ENCODE measurements around the gene ANKLE1. TPM values are rescaled to one million over a fixed set of nuclear protein-coding genes. Genes with fewer than 3 reads are reported as not detected.

The ANKLE1 gene
- polyA plus RNA-seq, 1 donor (not counting 4 experiments of a cell fraction or from before 2014, with no cell fraction given), result 0.30 TPM

DNA sequence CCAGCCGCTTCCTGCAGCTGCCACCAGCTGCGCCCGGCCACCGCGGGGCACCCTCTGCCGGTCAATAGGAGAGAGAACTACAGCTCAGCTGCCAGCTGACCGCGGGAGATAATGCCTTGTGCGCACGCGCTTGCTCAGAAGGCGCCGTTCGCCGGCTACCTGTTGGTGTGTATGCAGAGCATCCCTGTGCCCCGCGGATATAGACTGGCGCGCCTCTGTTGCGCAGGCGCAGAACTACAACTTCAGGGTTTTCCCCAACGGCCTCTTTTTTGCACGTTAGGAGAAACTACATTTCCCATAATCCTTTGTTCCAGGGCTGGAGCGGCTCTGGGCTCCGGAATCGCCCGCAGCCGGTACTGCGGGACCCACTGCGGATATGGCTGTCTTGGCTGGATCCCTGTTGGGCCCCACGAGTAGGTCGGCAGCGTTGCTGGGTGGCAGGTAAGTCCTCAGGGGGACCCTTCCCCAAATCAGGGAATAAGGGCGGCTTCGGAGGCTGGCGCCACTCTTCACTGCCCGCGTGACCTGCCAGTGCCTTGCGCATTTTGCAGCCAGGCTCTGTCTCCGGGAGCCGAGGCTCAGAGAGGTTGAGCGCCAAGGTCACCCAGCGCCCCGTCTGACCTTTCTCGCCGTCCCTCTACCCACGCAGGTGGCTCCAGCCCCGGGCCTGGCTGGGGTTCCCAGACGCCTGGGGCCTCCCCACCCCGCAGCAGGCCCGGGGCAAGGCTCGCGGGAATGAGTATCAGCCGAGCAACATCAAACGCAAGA is 24.0 kb downstream of the ANKLE1 start, which contains the start of gene MRPL34:
MRPL34 (plus strand) TSS at position 356 of the 768 bp plus-strand sequence; CDS start at position 377, 21 bp downstream.
- H3K9me1 ChIP-seq (ENCODE audit: control insufficient read depth, extremely low read depth, insufficient read depth, low read length), result peaks cover 3% of the 10 kb centered on the region
- H3K9ac ChIP-seq (ENCODE audit: control insufficient read depth, extremely low read depth, insufficient read depth, low read length), result peak within 1 kb of the TSS; percentile 78
- TF ChIP-seq, protein P1, sequence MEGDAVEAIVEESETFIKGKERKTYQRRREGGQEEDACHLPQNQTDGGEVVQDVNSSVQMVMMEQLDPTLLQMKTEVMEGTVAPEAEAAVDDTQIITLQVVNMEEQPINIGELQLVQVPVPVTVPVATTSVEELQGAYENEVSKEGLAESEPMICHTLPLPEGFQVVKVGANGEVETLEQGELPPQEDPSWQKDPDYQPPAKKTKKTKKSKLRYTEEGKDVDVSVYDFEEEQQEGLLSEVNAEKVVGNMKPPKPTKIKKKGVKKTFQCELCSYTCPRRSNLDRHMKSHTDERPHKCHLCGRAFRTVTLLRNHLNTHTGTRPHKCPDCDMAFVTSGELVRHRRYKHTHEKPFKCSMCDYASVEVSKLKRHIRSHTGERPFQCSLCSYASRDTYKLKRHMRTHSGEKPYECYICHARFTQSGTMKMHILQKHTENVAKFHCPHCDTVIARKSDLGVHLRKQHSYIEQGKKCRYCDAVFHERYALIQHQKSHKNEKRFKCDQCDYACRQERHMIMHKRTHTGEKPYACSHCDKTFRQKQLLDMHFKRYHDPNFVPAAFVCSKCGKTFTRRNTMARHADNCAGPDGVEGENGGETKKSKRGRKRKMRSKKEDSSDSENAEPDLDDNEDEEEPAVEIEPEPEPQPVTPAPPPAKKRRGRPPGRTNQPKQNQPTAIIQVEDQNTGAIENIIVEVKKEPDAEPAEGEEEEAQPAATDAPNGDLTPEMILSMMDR (optimal IDR thresholded peaks at IDR 0.05 in 1 of 3, IDR thresholded peaks at IDR 0.05 in 1 of 3, conservative IDR thresholded peaks at IDR 0.05 in 1 of 3; ENCODE audit: extremely low read depth in 1 of 3, insufficient read depth in 2 of 3, low read length in 3 of 3), result peak; percentile 83 to 96 (median 93)
- TF ChIP-seq EZH2 (IDR thresholded peaks at IDR 0.05; ENCODE audit: low read length), result no peak
- H3K4me1 ChIP-seq (ENCODE audit: control insufficient read depth, extremely low read depth, insufficient read depth, low read length), result peaks cover 40% of the 10 kb centered on the region
- no peaks in the 10 kb centered on the region for H4K20me1 ChIP-seq (ENCODE audit: control insufficient read depth, extremely low read depth, insufficient read depth, low read length)
- no peaks in the 10 kb centered on the region for H3K36me3 ChIP-seq (ENCODE audit: control insufficient read depth in 2 of 2, extremely low read depth in 1 of 2, insufficient read depth in 2 of 2, low read length in 2 of 2)
- peak within 1 kb of the TSS; percentile 93 for H3K4me2 ChIP-seq (ENCODE audit: control insufficient read depth, extremely low read depth, insufficient read depth, low read depth, low read length)
- dilution Hi-C loops (cut with MboI; ENCODE audit: extremely low pct_ligation_motif_present, low sequenced_read_pairs), result no loop called here
- peaks cover 25% of the 10 kb centered on the region for H3K79me2 ChIP-seq (ENCODE audit: control insufficient read depth, insufficient read depth, low read length)
- H3K9me3 ChIP-seq (ENCODE audit: control insufficient read depth, low read depth, low read length), result no peaks in the 10 kb centered on the region
- DNase-seq (ENCODE audit: low read depth, low spot score), result peak; percentile 98
- no peaks in the 10 kb centered on the region for H3K27me3 ChIP-seq (ENCODE audit: control insufficient read depth, extremely low read depth, insufficient read depth, low read length)
- H2AFZ ChIP-seq (ENCODE audit: control insufficient read depth, low read length), result peak within 1 kb of the TSS; percentile 65
- peak within 1 kb of the TSS; percentile 58 to 86 (median 73) for H3K4me3 ChIP-seq (ENCODE audit: control insufficient read depth in 2 of 3, extremely low read depth in 1 of 3, insufficient read depth in 2 of 3, low read depth in 1 of 3, low read length in 3 of 3)
- peak within 1 kb of the TSS; percentile 65 for H3K27ac ChIP-seq (ENCODE audit: control insufficient read depth, insufficient read depth, low read length)
- FAIRE-seq, result peak; percentile 89

DNA sequence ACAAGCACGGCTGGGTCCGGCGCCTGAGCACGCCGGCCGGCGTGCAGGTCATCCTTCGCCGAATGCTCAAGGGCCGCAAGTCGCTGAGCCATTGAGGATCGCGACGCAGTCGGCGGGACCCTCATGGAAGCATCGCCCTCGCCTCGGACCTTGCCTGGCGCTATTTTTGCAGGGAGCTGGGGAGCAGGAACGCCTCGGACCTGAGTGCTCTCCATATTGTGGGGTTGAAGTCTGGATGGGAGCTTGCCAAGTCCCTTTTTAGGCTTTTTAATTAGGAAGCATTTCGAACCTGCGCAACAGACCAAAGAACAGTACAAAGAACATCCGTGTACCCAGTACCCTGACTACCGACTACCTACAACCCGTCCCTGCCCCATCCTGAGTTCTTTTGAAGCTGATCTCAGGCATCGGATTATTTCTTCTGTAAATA is 24.6 kb downstream of the ANKLE1 start:
- peak overlapping the region; percentile 58 to 86 (median 73) for H3K4me3 ChIP-seq (ENCODE audit: control insufficient read depth in 2 of 3, extremely low read depth in 1 of 3, insufficient read depth in 2 of 3, low read depth in 1 of 3, low read length in 3 of 3)
- peaks cover 3% of the 10 kb centered on the region for H3K9me1 ChIP-seq (ENCODE audit: control insufficient read depth, extremely low read depth, insufficient read depth, low read length)
- DNase-seq (ENCODE audit: low read depth, low spot score) (no peak), FAIRE-seq (no peak)
- H3K9ac ChIP-seq (ENCODE audit: control insufficient read depth, extremely low read depth, insufficient read depth, low read length), result peak overlapping the region; percentile 78
- H3K9me3 ChIP-seq (ENCODE audit: control insufficient read depth, low read depth, low read length), result no peaks in the 10 kb centered on the region
- TF ChIP-seq EZH2 (IDR thresholded peaks at IDR 0.05; ENCODE audit: low read length), result no peak
- TF ChIP-seq, protein P1 (optimal IDR thresholded peaks at IDR 0.05 in 1 of 3, IDR thresholded peaks at IDR 0.05 in 1 of 3, conservative IDR thresholded peaks at IDR 0.05 in 1 of 3; ENCODE audit: extremely low read depth in 1 of 3, insufficient read depth in 2 of 3, low read length in 3 of 3), result no peak
- peak overlapping the region; percentile 65 for H3K27ac ChIP-seq (ENCODE audit: control insufficient read depth, insufficient read depth, low read length)
- H4K20me1 ChIP-seq (ENCODE audit: control insufficient read depth, extremely low read depth, insufficient read depth, low read length), result no peaks in the 10 kb centered on the region
- dilution Hi-C loops (cut with MboI; ENCODE audit: extremely low pct_ligation_motif_present, low sequenced_read_pairs), result no loop called here
- H3K4me2 ChIP-seq (ENCODE audit: control insufficient read depth, extremely low read depth, insufficient read depth, low read depth, low read length), result peak overlapping the region; percentile 93
- peak overlapping the region; percentile 65 for H2AFZ ChIP-seq (ENCODE audit: control insufficient read depth, low read length)
- H3K4me1 ChIP-seq (ENCODE audit: control insufficient read depth, extremely low read depth, insufficient read depth, low read length), result peaks cover 43% of the 10 kb centered on the region
- no peaks in the 10 kb centered on the region for H3K27me3 ChIP-seq (ENCODE audit: control insufficient read depth, extremely low read depth, insufficient read depth, low read length)
- peaks cover 28% of the 10 kb centered on the region for H3K79me2 ChIP-seq (ENCODE audit: control insufficient read depth, insufficient read depth, low read length)
- no peaks in the 10 kb centered on the region for H3K36me3 ChIP-seq (ENCODE audit: control insufficient read depth in 2 of 2, extremely low read depth in 1 of 2, insufficient read depth in 2 of 2, low read length in 2 of 2)
